H9 (cell line): ENCODE results near the gene OPRL1. TPM values are rescaled to one million over a fixed set of nuclear protein-coding genes. Genes with fewer than 3 reads are reported as not detected.

Experiments used
- DNase-seq: peaks from one replicate; pipeline ENCODE4 v3.0.0-alpha.2; 2017
- H2AFZ ChIP-seq: one replicate; pipeline ENCODE4 v1.6.1; 2013; ENCODE audit warnings: mild to moderate bottlenecking, low read length, control low read depth, moderate library complexity
- H2AK5ac ChIP-seq: 2 replicates; pipeline ENCODE4 v1.6.1; 2013; ENCODE audit warnings: low read length, control low read depth, mixed read lengths; ENCODE audit not compliant: insufficient read length
- H2BK120ac ChIP-seq: one replicate; pipeline ENCODE4 v1.6.1; 2013; ENCODE audit warnings: low read depth, mild to moderate bottlenecking, low read length, control low read depth, inconsistent platforms; ENCODE audit not compliant: poor library complexity, severe bottlenecking
- H2BK12ac ChIP-seq: 2 replicates; pipeline ENCODE4 v1.6.1; 2013; ENCODE audit warnings: low read length, control low read depth, mixed read lengths, low read depth; ENCODE audit not compliant: insufficient read length
- H2BK15ac ChIP-seq: 2 replicates; pipeline ENCODE4 v1.6.1; 2013; ENCODE audit warnings: low read depth, low read length, control low read depth
- H2BK20ac ChIP-seq: one replicate; pipeline ENCODE4 v1.6.1; 2013; ENCODE audit warnings: low read depth, mild to moderate bottlenecking, low read length, control low read depth, inconsistent platforms; ENCODE audit not compliant: poor library complexity, severe bottlenecking
- H2BK5ac ChIP-seq: 2 replicates; pipeline ENCODE4 v1.6.1; 2013; ENCODE audit warnings: low read length, control low read depth, mixed read lengths; ENCODE audit not compliant: insufficient read length
- H3K14ac ChIP-seq: 2 replicates; pipeline ENCODE4 v1.6.1; 2013; ENCODE audit warnings: low read length, control low read depth; ENCODE audit not compliant: insufficient read depth
- H3K18ac ChIP-seq: 2 replicates; pipeline ENCODE4 v1.6.1; 2013; ENCODE audit warnings: low read depth, mild to moderate bottlenecking, mixed read lengths, low read length, control low read depth; ENCODE audit not compliant: insufficient read length
- H3K23ac ChIP-seq: 2 replicates; pipeline ENCODE4 v1.6.1; 2013; ENCODE audit warnings: low read length, control low read depth, mixed read lengths, low read depth; ENCODE audit not compliant: insufficient read length
- H3K23me2 ChIP-seq: 2 replicates; pipeline ENCODE4 v1.6.1; 2013; ENCODE audit warnings: low read depth, mild to moderate bottlenecking, mixed read lengths, low read length, control low read depth; ENCODE audit not compliant: insufficient read length, poor library complexity, severe bottlenecking
- H3K27ac ChIP-seq: 2 replicates; pipeline ENCODE4 v1.5.1; 2013; ENCODE audit warnings: low read length, control low read depth, mixed read lengths, low read depth; ENCODE audit not compliant: insufficient read length
- H3K27me3 ChIP-seq: 2 replicates; pipeline ENCODE4 v1.6.1; 2013; ENCODE audit warnings: low read length, control low read depth, inconsistent platforms; ENCODE audit not compliant: insufficient read depth
- H3K4ac ChIP-seq: 2 replicates; pipeline ENCODE4 v1.6.1; 2013; ENCODE audit warnings: low read depth, mild to moderate bottlenecking, control low read depth, inconsistent platforms, low read length, moderate library complexity
- H3K4me1 ChIP-seq: 2 replicates; pipeline ENCODE4 v1.6.1; 2013; ENCODE audit warnings: low read length, control low read depth, inconsistent platforms; ENCODE audit not compliant: insufficient read depth
- H3K4me2 ChIP-seq: 2 replicates; pipeline ENCODE4 v1.6.1; 2013; ENCODE audit warnings: low read length, control low read depth, mixed read lengths; ENCODE audit not compliant: insufficient read length, insufficient read depth
- H3K56ac ChIP-seq: 2 replicates; pipeline ENCODE4 v1.6.1; 2013; ENCODE audit warnings: low read depth, mild to moderate bottlenecking, mixed read lengths, low read length, control low read depth; ENCODE audit not compliant: insufficient read length
- H3K79me1 ChIP-seq: 2 replicates; pipeline ENCODE4 v1.6.1; 2013; ENCODE audit warnings: low read depth, mild to moderate bottlenecking, moderate library complexity, low read length, control low read depth, inconsistent platforms; ENCODE audit not compliant: insufficient read depth, poor library complexity, severe bottlenecking
- H3K79me2 ChIP-seq: 2 replicates; pipeline ENCODE4 v1.6.1; 2013; ENCODE audit warnings: low read length, control low read depth, inconsistent platforms; ENCODE audit not compliant: insufficient read depth
- H3K9ac ChIP-seq: 2 replicates; pipeline ENCODE4 v1.6.1; 2013; ENCODE audit warnings: low read length, control low read depth, mixed read lengths; ENCODE audit not compliant: insufficient read length; ENCODE audit errors: extremely low read depth
- H3K9me3 ChIP-seq: one replicate; pipeline ENCODE4 v1.6.1; 2013; ENCODE audit warnings: low read depth, low read length, inconsistent platforms; ENCODE audit not compliant: control insufficient read depth
- H3T11ph ChIP-seq: one replicate; pipeline ENCODE4 v1.6.1; 2013; ENCODE audit warnings: mild to moderate bottlenecking, low read length, control low read depth, inconsistent platforms
- H4K20me1 ChIP-seq: one replicate; pipeline ENCODE4 v1.6.1; 2013; ENCODE audit not compliant: control insufficient read depth, insufficient read length, insufficient read depth
- H4K5ac ChIP-seq: 2 replicates; pipeline ENCODE4 v1.6.1; 2013; ENCODE audit warnings: low read depth, mild to moderate bottlenecking, mixed read lengths, low read length, control low read depth; ENCODE audit not compliant: insufficient read length
- H4K8ac ChIP-seq: replicated peaks from 2 replicates; pipeline ENCODE4 v1.6.1; 2013; ENCODE audit warnings: low read length, control low read depth, mixed read lengths, low read depth; ENCODE audit not compliant: insufficient read length
- H4K91ac ChIP-seq: 2 replicates; pipeline ENCODE4 v1.6.1; 2013; ENCODE audit warnings: low read depth, mild to moderate bottlenecking, moderate library complexity, mixed read lengths, low read length, control low read depth; ENCODE audit not compliant: insufficient read length
- H3K27ac Mint-ChIP-seq, 3 experiments: 2 replicates in 2 of 3; 3 replicates in 1 of 3; pipeline ENCODE4 v1.8.0; 2020 to 2021; ENCODE audit warnings: mixed read lengths in 3 of 3, mild to moderate bottlenecking in 1 of 3, moderate library complexity in 1 of 3
- H3K27me3 Mint-ChIP-seq: 2 replicates; pipeline ENCODE4 v1.8.0; 2021; ENCODE audit warnings: low read depth, mild to moderate bottlenecking, moderate library complexity, mixed read lengths
- H3K36me3 Mint-ChIP-seq, 3 experiments: 2 replicates in 2 of 3; 3 replicates in 1 of 3; pipeline ENCODE4 v1.8.0; 2020 to 2021; ENCODE audit warnings: low read depth in 3 of 3, mixed read lengths in 3 of 3; ENCODE audit not compliant: insufficient read depth in 1 of 3
- H3K4me1 Mint-ChIP-seq, 2 experiments: 2 replicates each; pipeline ENCODE4 v1.8.0; 2020; ENCODE audit warnings: mixed read lengths in 2 of 2
- H3K4me3 Mint-ChIP-seq, 2 experiments: 2 replicates in 1 of 2; 3 replicates in 1 of 2; pipeline ENCODE4 v1.8.0; 2020 to 2021; ENCODE audit warnings: mild to moderate bottlenecking in 2 of 2, mixed read lengths in 2 of 2, moderate library complexity in 1 of 2
- H3K9me3 Mint-ChIP-seq, 2 experiments: 2 replicates in 1 of 2; 3 replicates in 1 of 2; pipeline ENCODE4 v1.8.0; 2020; ENCODE audit warnings: mild to moderate bottlenecking in 2 of 2, mixed read lengths in 2 of 2, moderate library complexity in 1 of 2
- WGBS: extraction: QIAGEN DNeasy Blood & Tissue Kit; methylation state at CpG from one replicate; pipeline ENCODE4 v1.1.7; 2013; ENCODE audit warnings: missing lambda C conversion rate, low lambda C conversion rate, mixed read lengths; ENCODE audit not compliant: insufficient read length; ENCODE audit errors: extremely low coverage; 5-methylcytosine and 5-hydroxymethylcytosine counted together
- total RNA-seq: library from RNA; stranded (reverse); gene quantifications from 2 replicates; pipeline ENCODE4 v1.2.1, GENCODE V29; 2021
- TF ChIP-seq, protein P1 (sequence below): fragments of 200-600 bp; sonication (generic); conservative IDR thresholded peaks from 3 replicates; pipeline ENCODE4 v1.8.0; 2021; ENCODE audit warnings: antibody characterized with exemption, mild to moderate bottlenecking

The OPRL1 gene
- total RNA-seq, 1 experiment from 2014 or later, result 0.90 TPM

DNA sequence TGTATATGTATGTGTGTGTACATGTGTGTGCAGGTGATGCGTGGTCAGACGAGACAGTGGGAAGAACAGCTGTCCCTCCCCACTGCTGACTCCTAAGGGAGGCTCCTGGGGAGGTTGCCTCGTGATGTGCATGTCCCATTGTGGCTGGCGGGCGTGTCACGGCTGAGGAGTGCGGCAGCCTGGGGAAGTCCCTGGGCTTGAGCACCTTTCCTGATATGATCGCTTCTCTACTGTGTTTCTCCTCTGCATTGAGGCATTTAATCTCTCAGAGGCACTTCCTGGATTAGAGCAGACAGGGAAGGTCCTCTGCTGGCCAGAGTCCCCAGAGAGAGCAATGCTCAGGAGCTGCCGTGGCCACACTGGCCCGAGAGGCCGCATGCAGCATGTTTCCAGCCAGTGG is 16.0 kb downstream of the OPRL1 start:
- Histone ChIP-seq H4K20me1 (no peaks in the 10 kb centered on the region), H2BK20ac (no peak overlapping the region), H3K9me3 (no peaks in the 10 kb centered on the region), H3K27me3 (no peaks in the 10 kb centered on the region), H3K4me1 (no peaks in the 10 kb centered on the region; the same call in 1 of the 2 replicates), H2AFZ (no peak overlapping the region), H4K8ac (no peak overlapping the region), H3K79me2 (no peaks in the 10 kb centered on the region), H3K4me2 (no peak overlapping the region), H2BK120ac (no peak overlapping the region), H3K23me2 (no peaks in the 10 kb centered on the region), H3K27ac (no peak overlapping the region), H2BK12ac (no peak overlapping the region), H2BK15ac (no peak overlapping the region), H3K23ac (no peak overlapping the region), H4K5ac (no peak overlapping the region), H3K79me1 (no peaks in the 10 kb centered on the region), H3K18ac (no peak overlapping the region), H2AK5ac (no peak overlapping the region), H3K56ac (no peak overlapping the region), H3T11ph (no peak overlapping the region), H2BK5ac (no peak overlapping the region), H3K9ac (no peak overlapping the region), H4K91ac (no peak overlapping the region), H3K14ac (no peak overlapping the region; the same call in 1 of the 2 replicates), H3K4ac (no peak overlapping the region)
- H3K27ac Mint-ChIP-seq, result no peak overlapping the region
- no CpG with 5 or more reads among the region's 11 CpGs for WGBS
- no peak for DNase-seq
- no peak overlapping the region for H3K4me3 Mint-ChIP-seq
- TF ChIP-seq, protein P1, sequence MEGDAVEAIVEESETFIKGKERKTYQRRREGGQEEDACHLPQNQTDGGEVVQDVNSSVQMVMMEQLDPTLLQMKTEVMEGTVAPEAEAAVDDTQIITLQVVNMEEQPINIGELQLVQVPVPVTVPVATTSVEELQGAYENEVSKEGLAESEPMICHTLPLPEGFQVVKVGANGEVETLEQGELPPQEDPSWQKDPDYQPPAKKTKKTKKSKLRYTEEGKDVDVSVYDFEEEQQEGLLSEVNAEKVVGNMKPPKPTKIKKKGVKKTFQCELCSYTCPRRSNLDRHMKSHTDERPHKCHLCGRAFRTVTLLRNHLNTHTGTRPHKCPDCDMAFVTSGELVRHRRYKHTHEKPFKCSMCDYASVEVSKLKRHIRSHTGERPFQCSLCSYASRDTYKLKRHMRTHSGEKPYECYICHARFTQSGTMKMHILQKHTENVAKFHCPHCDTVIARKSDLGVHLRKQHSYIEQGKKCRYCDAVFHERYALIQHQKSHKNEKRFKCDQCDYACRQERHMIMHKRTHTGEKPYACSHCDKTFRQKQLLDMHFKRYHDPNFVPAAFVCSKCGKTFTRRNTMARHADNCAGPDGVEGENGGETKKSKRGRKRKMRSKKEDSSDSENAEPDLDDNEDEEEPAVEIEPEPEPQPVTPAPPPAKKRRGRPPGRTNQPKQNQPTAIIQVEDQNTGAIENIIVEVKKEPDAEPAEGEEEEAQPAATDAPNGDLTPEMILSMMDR, result no peak
- peaks cover 5% of the 10 kb centered on the region in 2 experiments for H3K9me3 Mint-ChIP-seq
- peaks cover 6 to 11% of the 10 kb centered on the region in 2 experiments for H3K4me1 Mint-ChIP-seq
- H3K27me3 Mint-ChIP-seq, result peaks cover 26% of the 10 kb centered on the region
- peaks cover 2 to 5% (median 2%) of the 10 kb centered on the region in 3 experiments; a peak in 5 of 7 replicates for H3K36me3 Mint-ChIP-seq
